Natural killer cell (primary cell): ENCODE results near the gene EEPD1. TPM values are rescaled to one million over a fixed set of nuclear protein-coding genes. Genes with fewer than 3 reads are reported as not detected.

Source experiments
- ATAC-seq, 3 donors: fragments of 150-1000 bp in 2 of 3; fragments of 200-7000 bp in 1 of 3; cut with Tn5 transposase; 1 replicate in 1 of 3; 2 replicates in 2 of 3; pipeline ENCODE4 v1.10.0; 2021; ENCODE audit warnings: mild to moderate bottlenecking in 2 of 3, moderate library complexity in 2 of 3
- DNase-seq, 2 donors: peaks; one replicate each; pipeline versions ENCODE4 v3.0.0 to v3.0.0-alpha.2; 2013 to 2021; ENCODE audit warnings: mixed read lengths in 1 of 2
- H3K27ac ChIP-seq: one replicate; pipeline ENCODE4 v1.5.1; 2013; ENCODE audit warnings: mild to moderate bottlenecking, low read length
- H3K27me3 ChIP-seq: one replicate; pipeline ENCODE4 v1.6.1; 2013; ENCODE audit warnings: low read length; ENCODE audit not compliant: control insufficient read depth, insufficient read depth
- H3K36me3 ChIP-seq: one replicate; pipeline ENCODE4 v1.6.1; 2013; ENCODE audit warnings: low read length; ENCODE audit not compliant: control insufficient read depth, insufficient read depth
- H3K4me1 ChIP-seq: one replicate; pipeline ENCODE4 v1.6.1; 2013; ENCODE audit warnings: low read length; ENCODE audit not compliant: control insufficient read depth, insufficient read depth
- H3K4me3 ChIP-seq: one replicate; pipeline ENCODE4 v1.5.1; 2013; ENCODE audit warnings: low read length
- H3K9me3 ChIP-seq: one replicate; pipeline ENCODE4 v1.6.1; 2013; ENCODE audit warnings: low read length; ENCODE audit not compliant: control insufficient read depth, insufficient read depth
- H3K27ac Mint-ChIP-seq, 2 donors: one replicate each; pipeline ENCODE4 v1.8.0; 2022; ENCODE audit warnings: mild to moderate bottlenecking in 2 of 2, mixed read lengths in 2 of 2, moderate library complexity in 1 of 2
- H3K27me3 Mint-ChIP-seq, 2 donors: one replicate each; pipeline ENCODE4 v1.8.0; 2022; ENCODE audit warnings: low read depth in 2 of 2, mixed read lengths in 2 of 2
- H3K36me3 Mint-ChIP-seq: one replicate; pipeline ENCODE4 v1.8.0; 2022; ENCODE audit warnings: mixed read lengths
- H3K4me1 Mint-ChIP-seq, 2 donors: one replicate each; pipeline ENCODE4 v1.8.0; 2022; ENCODE audit warnings: mixed read lengths in 2 of 2
- H3K4me3 Mint-ChIP-seq: one replicate; pipeline ENCODE4 v1.8.0; 2022; ENCODE audit warnings: mild to moderate bottlenecking, moderate library complexity, mixed read lengths
- H3K9me3 Mint-ChIP-seq, 2 donors: one replicate each; pipeline ENCODE4 v1.8.0; 2022; ENCODE audit warnings: mixed read lengths in 2 of 2
- CTCF ChIP-seq: fragments of 200-600 bp; IDR thresholded peaks from one replicate; pipeline ENCODE4 v1.8.0; 2022; ENCODE audit warnings: antibody characterized with exemption
- WGBS: methylation state at CpG from one replicate; pipeline ENCODE4 v1.1.7; 2013; ENCODE audit warnings: missing lambda C conversion rate; ENCODE audit not compliant: insufficient coverage; 5-methylcytosine and 5-hydroxymethylcytosine counted together
- intact Hi-C: fragments of 100-400 bp; cut with micrococcal nuclease; formaldehyde crosslinking; loops from one replicate; pipeline ENCODE4 v1.14.2; 2022
- total RNA-seq, 4 donors: library from RNA; stranded (reverse); fragments of 120-200 nt in 1 of 4; gene quantifications; one replicate each; pipeline versions ENCODE4 v1.2.3 to v1.2.4, GENCODE V29; 2013 to 2022

The EEPD1 gene
- total RNA-seq, 3 donors from 2014 or later (not counting 1 experiment from before 2014, with no cell fraction given), result 0.45 to 4.9 (median 1.4) TPM

- ATAC-seq (no peak), DNase-seq (peak in 1 of 2 donors; percentile 16)
- no peaks in the 10 kb centered on the region for H3K4me1 Mint-ChIP-seq
- intact Hi-C loops, result no loop called here
- TF ChIP-seq CTCF, result no peak
- H3K27me3 ChIP-seq, result no peaks in the 10 kb centered on the region
- H3K9me3 ChIP-seq, result no peaks in the 10 kb centered on the region
- H3K27ac ChIP-seq, result no peak overlapping the region
- WGBS, result 68% methylated on average over 5 of the region's 5 CpGs
- H3K4me3 Mint-ChIP-seq, result no peak overlapping the region
- no peak overlapping the region for H3K4me3 ChIP-seq
- H3K36me3 ChIP-seq, result no peaks in the 10 kb centered on the region
- H3K4me1 ChIP-seq, result peaks cover 3% of the 10 kb centered on the region
- H3K36me3 Mint-ChIP-seq, result no peaks in the 10 kb centered on the region
- H3K9me3 Mint-ChIP-seq, result no peaks in the 10 kb centered on the region
- H3K27me3 Mint-ChIP-seq, result peaks cover 12 to 27% of the 10 kb centered on the region in 2 donors
- no peak overlapping the region for H3K27ac Mint-ChIP-seq
Measured at GRCh38 chr7:36116347-36117202, 36.5 kb upstream of the EEPD1 start.

GRCh38 chr7:36117203-36117840 lies 35.7 kb upstream of the EEPD1 start:
- no peak overlapping the region for H3K27ac Mint-ChIP-seq
- intact Hi-C loops, result no loop called here
- H3K9me3 ChIP-seq, result no peaks in the 10 kb centered on the region
- DNase-seq (no peak), ATAC-seq (no peak)
- WGBS, result 81% methylated on average over 6 of the region's 6 CpGs
- H3K27ac ChIP-seq, result no peak overlapping the region
- H3K4me3 ChIP-seq, result no peak overlapping the region
- H3K9me3 Mint-ChIP-seq, result peaks cover 2 to 3% of the 10 kb centered on the region in 2 donors
- no peaks in the 10 kb centered on the region for H3K27me3 ChIP-seq
- no peaks in the 10 kb centered on the region for H3K4me1 Mint-ChIP-seq
- H3K4me3 Mint-ChIP-seq, result no peak overlapping the region
- no peaks in the 10 kb centered on the region for H3K36me3 Mint-ChIP-seq
- peaks cover 3% of the 10 kb centered on the region for H3K4me1 ChIP-seq
- no peaks in the 10 kb centered on the region for H3K36me3 ChIP-seq
- peaks cover 17 to 33% of the 10 kb centered on the region in 2 donors for H3K27me3 Mint-ChIP-seq
- TF ChIP-seq CTCF, result no peak

GRCh38 chr7:36118344-36118743 lies 34.7 kb upstream of the EEPD1 start:
- Mint-ChIP-seq H3K4me3 (no peak overlapping the region), H3K4me1 (no peaks in the 10 kb centered on the region), H3K36me3 (peaks cover 6% of the 10 kb centered on the region), H3K27me3 (peaks cover 23 to 43% of the 10 kb centered on the region in 2 donors), H3K9me3 (peaks cover 2 to 5% of the 10 kb centered on the region in 2 donors), H3K27ac (no peak overlapping the region)
- intact Hi-C loops, result no loop called here
- 100% methylated on average over 1 of the region's 1 CpG for WGBS
- Histone ChIP-seq H3K36me3 (no peaks in the 10 kb centered on the region), H3K27ac (no peak overlapping the region), H3K4me1 (peaks cover 3% of the 10 kb centered on the region), H3K4me3 (no peak overlapping the region), H3K9me3 (no peaks in the 10 kb centered on the region), H3K27me3 (no peaks in the 10 kb centered on the region)
- no peak for TF ChIP-seq CTCF
- no peak for DNase-seq
- no peak for ATAC-seq
